HEK293 (cell line): ENCODE results near the gene CNST.
A peak's percentile ranks its signal among the peaks of the same experiment; 100 is the strongest.

Experiments
- CTCF ChIA-PET: fragments of 350-600 bp; formaldehyde crosslinking; extraction: SDS; loops from one replicate; lab custom pipeline; 2021; ENCODE audit warnings: antibody characterized with exemption; lab: Yijun Ruan, JAX
- POLR2A ChIA-PET: fragments of 300-600 bp; formaldehyde crosslinking; extraction: SDS; loops from one replicate; lab custom pipeline; 2020; ENCODE audit warnings: antibody characterized with exemption, inconsistent platforms; lab: Yijun Ruan, JAX
- H3K27ac ChIP-seq: fragments of 200-500 bp; sonication (Bioruptor generic); 2 replicates; pipeline ENCODE4 v1.5.1; 2014; ENCODE audit warnings: low read depth, low read length, control low read depth, inconsistent platforms; ENCODE audit errors: extremely low read depth
- H3K36me3 ChIP-seq, 2 experiments: fragments of 200-500 bp in 1 of 2; sonication (Bioruptor generic) in 1 of 2; 1 replicate in 1 of 2; 2 replicates in 1 of 2; pipeline ENCODE4 v1.5.1; 2014 to 2017; ENCODE audit warnings: inconsistent platforms in 2 of 2, low read length in 2 of 2; ENCODE audit not compliant: control insufficient read depth in 2 of 2, insufficient read depth in 1 of 2
- H3K4me1 ChIP-seq: fragments of 200-500 bp; sonication (Bioruptor generic); 2 replicates; pipeline ENCODE4 v1.5.1; 2014; ENCODE audit warnings: mild to moderate bottlenecking, low read length, inconsistent platforms; ENCODE audit not compliant: control insufficient read depth, insufficient read depth
- H3K4me3 ChIP-seq: 2 replicates; pipeline ENCODE4 v1.5.1; 2011; ENCODE audit warnings: low read depth, mild to moderate bottlenecking, control low read depth, low read length, moderate library complexity
- H3K9me3 ChIP-seq: fragments of 200-500 bp; sonication (Bioruptor generic); 2 replicates; pipeline ENCODE4 v1.5.1; 2014; ENCODE audit warnings: low read depth, low read length, inconsistent platforms; ENCODE audit not compliant: control insufficient read depth, insufficient read depth
- ZBTB8A ChIP-seq: fragments of 450-650 bp; formaldehyde crosslinking; IDR thresholded peaks from 2 replicates; pipeline ENCODE4 v1.5.1; 2016; ENCODE audit warnings: missing biosample characterization, missing genetic modification characterization
- ZNF184 ChIP-seq: fragments of 450-650 bp; IDR thresholded peaks from 2 replicates; pipeline ENCODE4 v1.5.1; 2018; ENCODE audit warnings: missing biosample characterization, mild to moderate bottlenecking, missing genetic modification characterization
- ZNF19 ChIP-seq: fragments of 450-650 bp; formaldehyde crosslinking; IDR thresholded peaks from 2 replicates; pipeline ENCODE4; 2016; ENCODE audit warnings: missing biosample characterization, missing genetic modification characterization, low read depth
- ZNF292 ChIP-seq: fragments of 450-650 bp; formaldehyde crosslinking; IDR thresholded peaks from 2 replicates; pipeline ENCODE4 v1.5.1; 2016; ENCODE audit warnings: low read depth, missing biosample characterization, missing genetic modification characterization, borderline replicate concordance
- ZNF302 ChIP-seq: fragments of 450-650 bp; formaldehyde crosslinking; IDR thresholded peaks from 2 replicates; pipeline ENCODE4 v1.5.1; 2016; ENCODE audit warnings: missing biosample characterization, missing genetic modification characterization, low read depth
- ZNF350 ChIP-seq: fragments of 450-650 bp; formaldehyde crosslinking; IDR thresholded peaks from 2 replicates; pipeline ENCODE4 v1.5.0; 2017; ENCODE audit warnings: missing biosample characterization, mild to moderate bottlenecking, missing genetic modification characterization
- ZNF555 ChIP-seq: fragments of 450-650 bp; formaldehyde crosslinking; conservative IDR thresholded peaks from 2 replicates; pipeline ENCODE4 v1.5.1; 2017; ENCODE audit warnings: missing biosample characterization, mild to moderate bottlenecking, missing genetic modification characterization, inconsistent platforms
- ZNF560 ChIP-seq: fragments of 450-650 bp; formaldehyde crosslinking; IDR thresholded peaks from 2 replicates; pipeline ENCODE4 v1.5.1; 2017; ENCODE audit warnings: missing biosample characterization, missing genetic modification characterization, borderline replicate concordance
- ZNF600 ChIP-seq: fragments of 450-650 bp; formaldehyde crosslinking; IDR thresholded peaks from 2 replicates; pipeline ENCODE4 v1.5.1; 2016; ENCODE audit warnings: missing biosample characterization, missing genetic modification characterization
- ZNF624 ChIP-seq: fragments of 450-650 bp; formaldehyde crosslinking; IDR thresholded peaks from 2 replicates; pipeline ENCODE4 v1.5.1; 2017; ENCODE audit warnings: missing biosample characterization, missing genetic modification characterization
- ZNF791 ChIP-seq: fragments of 450-650 bp; formaldehyde crosslinking; IDR thresholded peaks from 2 replicates; pipeline ENCODE4 v1.5.1; 2016; ENCODE audit warnings: missing biosample characterization, missing genetic modification characterization
- TF ChIP-seq, protein P1 (sequence below): fragments of 450-650 bp; formaldehyde crosslinking; IDR thresholded peaks from 2 replicates; pipeline ENCODE4 v1.5.1; 2017; ENCODE audit warnings: missing biosample characterization, missing genetic modification characterization
- TF ChIP-seq, protein P2 (sequence below): fragments of 450-650 bp; formaldehyde crosslinking; IDR thresholded peaks from 2 replicates; pipeline ENCODE4 v1.5.1; 2016; ENCODE audit warnings: missing biosample characterization, missing genetic modification characterization
- TF ChIP-seq, protein P3 (sequence below): fragments of 450-650 bp; formaldehyde crosslinking; conservative IDR thresholded peaks from 2 replicates; pipeline ENCODE4 v1.5.1; 2016; ENCODE audit warnings: low read depth, missing biosample characterization, missing genetic modification characterization
- TF ChIP-seq, protein P4 (sequence below): IDR thresholded peaks from 2 replicates; pipeline ENCODE4 v1.6.1; 2011; ENCODE audit warnings: mild to moderate bottlenecking, low read depth, low read length, borderline replicate concordance
- TF ChIP-seq, protein P5 (sequence below): fragments of 450-650 bp; formaldehyde crosslinking; IDR thresholded peaks from 2 replicates; pipeline ENCODE4 v1.5.1; 2016; ENCODE audit warnings: missing biosample characterization, missing genetic modification characterization
- TF ChIP-seq, protein P6 (sequence below): fragments of 450-650 bp; formaldehyde crosslinking; IDR thresholded peaks from 2 replicates; pipeline ENCODE4 v1.5.1; 2017; ENCODE audit warnings: missing biosample characterization, missing genetic modification characterization
- TF ChIP-seq, protein P7 (sequence below): fragments of 450-650 bp; formaldehyde crosslinking; IDR thresholded peaks from 2 replicates; pipeline ENCODE4 v1.5.1; 2016; ENCODE audit warnings: missing biosample characterization, missing genetic modification characterization
- TF ChIP-seq, protein P8 (sequence below): fragments of 450-650 bp; formaldehyde crosslinking; IDR thresholded peaks from 2 replicates; pipeline ENCODE4; 2016; ENCODE audit warnings: missing biosample characterization, missing genetic modification characterization

The CNST gene

DNA sequence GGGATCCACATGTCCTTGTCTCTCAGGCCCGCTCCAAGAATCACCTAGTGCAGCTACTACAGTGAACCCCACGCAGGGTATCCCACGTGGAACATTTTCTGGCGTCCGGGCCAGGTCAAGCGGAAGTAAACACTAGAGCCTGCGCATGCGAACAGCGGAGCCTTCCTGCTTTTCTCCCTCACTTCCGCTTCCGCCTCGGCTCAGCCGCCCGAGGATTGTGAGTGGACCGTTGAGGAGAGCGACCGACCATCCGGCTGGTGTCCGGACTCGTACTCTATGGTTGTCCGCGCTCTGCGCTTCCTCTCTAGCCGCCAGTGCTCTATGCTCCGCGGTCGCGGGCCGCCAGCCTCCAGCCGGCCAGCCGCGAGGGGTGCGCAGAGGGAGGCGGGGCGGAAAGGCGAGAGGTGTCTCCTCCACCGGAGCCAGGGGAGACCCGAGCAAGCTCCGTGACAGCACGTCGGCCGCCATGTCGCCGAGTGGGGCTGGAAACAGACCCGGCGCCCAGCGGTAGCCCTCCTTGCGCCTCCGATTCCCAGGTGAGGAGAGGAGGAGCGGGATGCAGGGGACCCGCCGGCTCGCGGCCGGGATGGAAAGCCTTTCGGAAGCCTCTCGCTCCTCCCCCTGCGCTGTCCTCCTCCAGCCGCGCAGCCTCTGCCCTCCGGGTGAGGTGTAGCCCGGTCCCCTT, at the start of gene CNST, which contains the start of gene TFB2M (continued):
- TF ChIP-seq, protein P1, sequence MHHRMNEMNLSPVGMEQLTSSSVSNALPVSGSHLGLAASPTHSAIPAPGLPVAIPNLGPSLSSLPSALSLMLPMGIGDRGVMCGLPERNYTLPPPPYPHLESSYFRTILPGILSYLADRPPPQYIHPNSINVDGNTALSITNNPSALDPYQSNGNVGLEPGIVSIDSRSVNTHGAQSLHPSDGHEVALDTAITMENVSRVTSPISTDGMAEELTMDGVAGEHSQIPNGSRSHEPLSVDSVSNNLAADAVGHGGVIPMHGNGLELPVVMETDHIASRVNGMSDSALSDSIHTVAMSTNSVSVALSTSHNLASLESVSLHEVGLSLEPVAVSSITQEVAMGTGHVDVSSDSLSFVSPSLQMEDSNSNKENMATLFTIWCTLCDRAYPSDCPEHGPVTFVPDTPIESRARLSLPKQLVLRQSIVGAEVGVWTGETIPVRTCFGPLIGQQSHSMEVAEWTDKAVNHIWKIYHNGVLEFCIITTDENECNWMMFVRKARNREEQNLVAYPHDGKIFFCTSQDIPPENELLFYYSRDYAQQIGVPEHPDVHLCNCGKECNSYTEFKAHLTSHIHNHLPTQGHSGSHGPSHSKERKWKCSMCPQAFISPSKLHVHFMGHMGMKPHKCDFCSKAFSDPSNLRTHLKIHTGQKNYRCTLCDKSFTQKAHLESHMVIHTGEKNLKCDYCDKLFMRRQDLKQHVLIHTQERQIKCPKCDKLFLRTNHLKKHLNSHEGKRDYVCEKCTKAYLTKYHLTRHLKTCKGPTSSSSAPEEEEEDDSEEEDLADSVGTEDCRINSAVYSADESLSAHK (tag by site-specific recombination) = no peak
- no peak for TF ChIP-seq ZNF19 (tag by site-specific recombination)
- TF ChIP-seq ZNF350 (tag by site-specific recombination) = no peak
- TF ChIP-seq, protein P2, sequence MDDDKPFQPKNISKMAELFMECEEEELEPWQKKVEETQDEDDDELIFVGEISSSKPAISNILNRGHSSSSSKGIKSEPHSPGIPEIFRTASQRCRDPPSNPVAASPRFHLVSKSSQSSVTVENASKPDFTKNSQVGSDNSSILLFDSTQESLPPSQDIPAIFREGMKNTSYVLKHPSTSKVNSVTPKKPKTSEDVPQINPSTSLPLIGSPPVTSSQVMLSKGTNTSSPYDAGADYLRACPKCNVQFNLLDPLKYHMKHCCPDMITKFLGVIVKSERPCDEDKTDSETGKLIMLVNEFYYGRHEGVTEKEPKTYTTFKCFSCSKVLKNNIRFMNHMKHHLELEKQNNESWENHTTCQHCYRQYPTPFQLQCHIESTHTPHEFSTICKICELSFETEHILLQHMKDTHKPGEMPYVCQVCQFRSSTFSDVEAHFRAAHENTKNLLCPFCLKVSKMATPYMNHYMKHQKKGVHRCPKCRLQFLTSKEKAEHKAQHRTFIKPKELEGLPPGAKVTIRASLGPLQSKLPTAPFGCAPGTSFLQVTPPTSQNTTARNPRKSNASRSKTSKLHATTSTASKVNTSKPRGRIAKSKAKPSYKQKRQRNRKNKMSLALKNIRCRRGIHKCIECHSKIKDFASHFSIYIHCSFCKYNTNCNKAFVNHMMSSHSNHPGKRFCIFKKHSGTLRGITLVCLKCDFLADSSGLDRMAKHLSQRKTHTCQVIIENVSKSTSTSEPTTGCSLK (tag by site-specific recombination) = no peak
- TF ChIP-seq ZNF302 = no peak
- TF ChIP-seq ZBTB8A (tag by site-specific recombination) = peak; percentile 68
- TF ChIP-seq, protein P3, sequence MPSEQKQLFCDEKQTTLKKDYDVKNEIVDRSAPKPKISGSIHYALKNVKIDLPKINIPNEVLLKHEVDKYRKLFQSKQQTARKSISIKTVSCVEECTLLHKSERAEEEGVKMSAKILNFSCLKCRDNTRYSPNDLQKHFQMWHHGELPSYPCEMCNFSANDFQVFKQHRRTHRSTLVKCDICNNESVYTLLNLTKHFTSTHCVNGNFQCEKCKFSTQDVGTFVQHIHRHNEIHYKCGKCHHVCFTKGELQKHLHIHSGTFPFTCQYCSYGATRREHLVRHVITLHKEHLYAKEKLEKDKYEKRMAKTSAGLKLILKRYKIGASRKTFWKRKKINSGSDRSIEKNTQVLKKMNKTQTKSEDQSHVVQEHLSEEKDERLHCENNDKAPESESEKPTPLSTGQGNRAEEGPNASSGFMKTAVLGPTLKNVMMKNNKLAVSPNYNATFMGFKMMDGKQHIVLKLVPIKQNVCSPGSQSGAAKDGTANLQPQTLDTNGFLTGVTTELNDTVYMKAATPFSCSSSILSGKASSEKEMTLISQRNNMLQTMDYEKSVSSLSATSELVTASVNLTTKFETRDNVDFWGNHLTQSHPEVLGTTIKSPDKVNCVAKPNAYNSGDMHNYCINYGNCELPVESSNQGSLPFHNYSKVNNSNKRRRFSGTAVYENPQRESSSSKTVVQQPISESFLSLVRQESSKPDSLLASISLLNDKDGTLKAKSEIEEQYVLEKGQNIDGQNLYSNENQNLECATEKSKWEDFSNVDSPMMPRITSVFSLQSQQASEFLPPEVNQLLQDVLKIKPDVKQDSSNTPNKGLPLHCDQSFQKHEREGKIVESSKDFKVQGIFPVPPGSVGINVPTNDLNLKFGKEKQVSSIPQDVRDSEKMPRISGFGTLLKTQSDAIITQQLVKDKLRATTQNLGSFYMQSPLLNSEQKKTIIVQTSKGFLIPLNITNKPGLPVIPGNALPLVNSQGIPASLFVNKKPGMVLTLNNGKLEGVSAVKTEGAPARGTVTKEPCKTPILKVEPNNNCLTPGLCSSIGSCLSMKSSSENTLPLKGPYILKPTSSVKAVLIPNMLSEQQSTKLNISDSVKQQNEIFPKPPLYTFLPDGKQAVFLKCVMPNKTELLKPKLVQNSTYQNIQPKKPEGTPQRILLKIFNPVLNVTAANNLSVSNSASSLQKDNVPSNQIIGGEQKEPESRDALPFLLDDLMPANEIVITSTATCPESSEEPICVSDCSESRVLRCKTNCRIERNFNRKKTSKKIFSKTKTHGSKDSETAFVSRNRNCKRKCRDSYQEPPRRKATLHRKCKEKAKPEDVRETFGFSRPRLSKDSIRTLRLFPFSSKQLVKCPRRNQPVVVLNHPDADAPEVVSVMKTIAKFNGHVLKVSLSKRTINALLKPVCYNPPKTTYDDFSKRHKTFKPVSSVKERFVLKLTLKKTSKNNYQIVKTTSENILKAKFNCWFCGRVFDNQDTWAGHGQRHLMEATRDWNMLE (tag by site-specific recombination) = peak; percentile 90
- no peak for TF ChIP-seq ZNF555
- 0 out of 2 replicates have a peak, but pooled peaks have one; percentile 15 for TF ChIP-seq ZNF600 (tag by site-specific recombination)
- no peak for TF ChIP-seq ZNF624
- TF ChIP-seq, all 188 proteins: peak for 16

DNA sequence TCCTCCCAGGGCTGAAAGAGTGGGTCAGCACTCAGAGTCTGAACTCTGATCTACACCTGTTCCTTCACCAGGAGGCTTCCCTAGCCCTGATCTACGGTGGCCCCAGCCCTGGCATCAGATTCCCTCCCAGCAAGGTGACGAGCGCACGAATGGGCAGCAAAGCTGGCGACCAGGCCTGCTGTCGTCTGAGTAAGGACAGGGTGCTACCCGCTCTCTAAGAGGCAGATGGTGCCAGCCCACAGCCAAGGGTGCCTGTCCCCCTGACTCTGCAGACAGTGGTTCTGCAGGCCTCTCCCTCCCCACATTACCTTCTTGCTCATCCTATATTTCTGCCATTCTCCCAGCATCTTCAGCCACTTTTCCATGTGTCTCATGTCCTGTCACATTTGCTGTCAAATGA, 48.9 kb upstream of the CNST start:
- no peaks in the 10 kb centered on the region for H3K4me1 ChIP-seq
- ChIA-PET CTCF (no interaction called here), POLR2A (no interaction called here)
- no peaks in the 10 kb centered on the region for H3K9me3 ChIP-seq
- no peak overlapping the region for H3K27ac ChIP-seq
- H3K36me3 ChIP-seq = no peaks in the 10 kb centered on the region
- no peak overlapping the region for H3K4me3 ChIP-seq
- TF ChIP-seq, protein P4, sequence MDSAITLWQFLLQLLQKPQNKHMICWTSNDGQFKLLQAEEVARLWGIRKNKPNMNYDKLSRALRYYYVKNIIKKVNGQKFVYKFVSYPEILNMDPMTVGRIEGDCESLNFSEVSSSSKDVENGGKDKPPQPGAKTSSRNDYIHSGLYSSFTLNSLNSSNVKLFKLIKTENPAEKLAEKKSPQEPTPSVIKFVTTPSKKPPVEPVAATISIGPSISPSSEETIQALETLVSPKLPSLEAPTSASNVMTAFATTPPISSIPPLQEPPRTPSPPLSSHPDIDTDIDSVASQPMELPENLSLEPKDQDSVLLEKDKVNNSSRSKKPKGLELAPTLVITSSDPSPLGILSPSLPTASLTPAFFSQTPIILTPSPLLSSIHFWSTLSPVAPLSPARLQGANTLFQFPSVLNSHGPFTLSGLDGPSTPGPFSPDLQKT = no peak
- TF ChIP-seq, protein P5, sequence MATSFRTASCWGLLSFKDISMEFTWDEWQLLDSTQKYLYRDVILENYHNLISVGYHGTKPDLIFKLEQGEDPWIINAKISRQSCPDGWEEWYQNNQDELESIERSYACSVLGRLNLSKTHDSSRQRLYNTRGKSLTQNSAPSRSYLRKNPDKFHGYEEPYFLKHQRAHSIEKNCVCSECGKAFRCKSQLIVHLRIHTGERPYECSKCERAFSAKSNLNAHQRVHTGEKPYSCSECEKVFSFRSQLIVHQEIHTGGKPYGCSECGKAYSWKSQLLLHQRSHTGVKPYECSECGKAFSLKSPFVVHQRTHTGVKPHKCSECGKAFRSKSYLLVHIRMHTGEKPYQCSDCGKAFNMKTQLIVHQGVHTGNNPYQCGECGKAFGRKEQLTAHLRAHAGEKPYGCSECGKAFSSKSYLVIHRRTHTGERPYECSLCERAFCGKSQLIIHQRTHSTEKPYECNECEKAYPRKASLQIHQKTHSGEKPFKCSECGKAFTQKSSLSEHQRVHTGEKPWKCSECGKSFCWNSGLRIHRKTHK (tag by site-specific recombination) = no peak
- TF ChIP-seq ZNF560 (no peak), ZNF184 (tag by site-specific recombination) (no peak), ZNF600 (tag by site-specific recombination) (no peak), ZNF791 (tag by site-specific recombination) (no peak), ZNF292 (no peak)
- TF ChIP-seq, protein P6, sequence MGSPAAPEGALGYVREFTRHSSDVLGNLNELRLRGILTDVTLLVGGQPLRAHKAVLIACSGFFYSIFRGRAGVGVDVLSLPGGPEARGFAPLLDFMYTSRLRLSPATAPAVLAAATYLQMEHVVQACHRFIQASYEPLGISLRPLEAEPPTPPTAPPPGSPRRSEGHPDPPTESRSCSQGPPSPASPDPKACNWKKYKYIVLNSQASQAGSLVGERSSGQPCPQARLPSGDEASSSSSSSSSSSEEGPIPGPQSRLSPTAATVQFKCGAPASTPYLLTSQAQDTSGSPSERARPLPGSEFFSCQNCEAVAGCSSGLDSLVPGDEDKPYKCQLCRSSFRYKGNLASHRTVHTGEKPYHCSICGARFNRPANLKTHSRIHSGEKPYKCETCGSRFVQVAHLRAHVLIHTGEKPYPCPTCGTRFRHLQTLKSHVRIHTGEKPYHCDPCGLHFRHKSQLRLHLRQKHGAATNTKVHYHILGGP = no peak
- TF ChIP-seq, protein P7, sequence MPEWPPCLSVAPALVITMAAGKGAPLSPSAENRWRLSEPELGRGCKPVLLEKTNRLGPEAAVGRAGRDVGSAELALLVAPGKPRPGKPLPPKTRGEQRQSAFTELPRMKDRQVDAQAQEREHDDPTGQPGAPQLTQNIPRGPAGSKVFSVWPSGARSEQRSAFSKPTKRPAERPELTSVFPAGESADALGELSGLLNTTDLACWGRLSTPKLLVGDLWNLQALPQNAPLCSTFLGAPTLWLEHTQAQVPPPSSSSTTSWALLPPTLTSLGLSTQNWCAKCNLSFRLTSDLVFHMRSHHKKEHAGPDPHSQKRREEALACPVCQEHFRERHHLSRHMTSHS (tag by site-specific recombination) = no peak
- TF ChIP-seq, protein P8, sequence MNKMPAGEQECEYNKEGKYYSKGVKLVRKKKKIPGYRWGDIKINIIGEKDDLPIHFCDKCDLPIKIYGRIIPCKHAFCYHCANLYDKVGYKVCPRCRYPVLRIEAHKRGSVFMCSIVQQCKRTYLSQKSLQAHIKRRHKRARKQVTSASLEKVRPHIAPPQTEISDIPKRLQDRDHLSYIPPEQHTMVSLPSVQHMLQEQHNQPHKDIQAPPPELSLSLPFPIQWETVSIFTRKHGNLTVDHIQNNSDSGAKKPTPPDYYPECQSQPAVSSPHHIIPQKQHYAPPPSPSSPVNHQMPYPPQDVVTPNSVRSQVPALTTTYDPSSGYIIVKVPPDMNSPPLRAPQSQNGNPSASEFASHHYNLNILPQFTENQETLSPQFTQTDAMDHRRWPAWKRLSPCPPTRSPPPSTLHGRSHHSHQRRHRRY (tag by site-specific recombination) = no peak
